Peyer's patch (tissue), 4 donors: ENCODE data around the gene ATXN1. TPM values are rescaled to one million over a fixed set of nuclear protein-coding genes. Genes with fewer than 3 reads are reported as not detected.

Source experiments
- DNase-seq, 3 donors: peaks; one replicate each; pipeline ENCODE4 v3.0.0-alpha.2; 2017 to 2019
- H3K27ac ChIP-seq, 4 donors: fragments of 200-600 bp; sonication (generic); one replicate each; pipeline ENCODE4 v1.5.1; 2016 to 2019
- H3K27me3 ChIP-seq, 2 donors: fragments of 200-600 bp; sonication (generic); one replicate each; pipeline ENCODE4 v1.5.1; 2019
- H3K36me3 ChIP-seq, 3 donors: fragments of 200-600 bp; sonication (generic); one replicate each; pipeline ENCODE4 v1.5.1; 2016 to 2019
- H3K4me1 ChIP-seq, 4 donors: fragments of 200-600 bp; sonication (generic); one replicate each; pipeline ENCODE4 v1.5.1; 2016 to 2019
- H3K4me3 ChIP-seq, 4 donors: fragments of 200-600 bp; sonication (generic); 1 replicate in 3 of 4; 2 replicates in 1 of 4; pipeline ENCODE4 v1.5.1; 2016 to 2019; ENCODE audit warnings: mild to moderate bottlenecking in 1 of 4
- H3K9me3 ChIP-seq, 4 donors: fragments of 200-600 bp; sonication (generic); one replicate each; pipeline ENCODE4 v1.5.1; 2016 to 2019; ENCODE audit warnings: mild to moderate bottlenecking in 1 of 4
- CTCF ChIP-seq, 6 experiments: fragments of 450-650 bp in 4 of 6; fragments of 200-600 bp in 2 of 6; sonication (generic) in 1 of 6; IDR thresholded peaks; one replicate each; pipeline ENCODE4 v1.5.1; 2017 to 2019; ENCODE audit warnings: antibody characterized with exemption in 6 of 6, mild to moderate bottlenecking in 3 of 6, moderate library complexity in 1 of 6
- POLR2A ChIP-seq, 2 donors: fragments of 450-650 bp; IDR thresholded peaks; one replicate each; pipeline ENCODE4 v1.5.1; 2017; ENCODE audit warnings: antibody characterized with exemption in 2 of 2, mild to moderate bottlenecking in 2 of 2, moderate library complexity in 2 of 2
- total RNA-seq, 4 donors: library from RNA; depleted of rRNA; stranded (reverse); fragments of >200 nt; gene quantifications; one replicate each; pipeline ENCODE4 v1.1.0, GENCODE V29; 2016

ATXN1 gene
- total RNA-seq, 4 donors from 2014 or later: 34.7 to 48.5 (median 43.1) TPM

- H3K4me3 ChIP-seq: no peak overlapping the region
- no peak for TF ChIP-seq POLR2A (IDR thresholded peaks at IDR 0.05)
- no peak for TF ChIP-seq CTCF (IDR thresholded peaks at IDR 0.05)
Observed at GRCh38 chr6:16684896-16685554, 76.2 kb downstream of the ATXN1 start.

GRCh38 chr6:16684195-16684689, 77.0 kb downstream of the ATXN1 start:
- Histone ChIP-seq H3K27ac (no peak overlapping the region), H3K27me3 (no peaks in the 10 kb centered on the region), H3K9me3 (no peaks in the 10 kb centered on the region), H3K4me3 (no peak overlapping the region), H3K4me1 (peaks cover 0 to 10% (median 4%) of the 10 kb centered on the region in 4 donors), H3K36me3 (no peaks in the 10 kb centered on the region)
- DNase-seq: no peak
- TF ChIP-seq CTCF (IDR thresholded peaks at IDR 0.05): no peak
- no peak for TF ChIP-seq POLR2A (IDR thresholded peaks at IDR 0.05)

More at GRCh38 chr6:16684896-16685554, 76.2 kb downstream of the ATXN1 start:
- Histone ChIP-seq H3K27me3 (no peaks in the 10 kb centered on the region), H3K9me3 (no peaks in the 10 kb centered on the region), H3K36me3 (no peaks in the 10 kb centered on the region), H3K27ac (no peak overlapping the region), H3K4me1 (peaks cover 0 to 12% (median 4%) of the 10 kb centered on the region in 4 donors)
- peak in 1 of 3 donors; percentile 23 for DNase-seq

- TF ChIP-seq POLR2A (IDR thresholded peaks at IDR 0.05) (no peak), CTCF (IDR thresholded peaks at IDR 0.05) (no peak)
- H3K27me3 ChIP-seq: no peaks in the 10 kb centered on the region
- no peak overlapping the region for H3K27ac ChIP-seq
- peak in 1 of 3 donors; percentile 54 for DNase-seq
- H3K4me3 ChIP-seq: no peak overlapping the region
- H3K4me1 ChIP-seq: peaks cover 0 to 10% (median 4%) of the 10 kb centered on the region in 4 donors
- no peaks in the 10 kb centered on the region for H3K36me3 ChIP-seq
- no peaks in the 10 kb centered on the region for H3K9me3 ChIP-seq
Observed at GRCh38 chr6:16683641-16684194, 77.5 kb downstream of the ATXN1 start.

- Histone ChIP-seq H3K27me3 (no peaks in the 10 kb centered on the region), H3K4me1 (peaks cover 0 to 10% (median 4%) of the 10 kb centered on the region in 4 donors), H3K36me3 (no peaks in the 10 kb centered on the region), H3K9me3 (no peaks in the 10 kb centered on the region), H3K27ac (no peak overlapping the region), H3K4me3 (no peak overlapping the region)
- TF ChIP-seq POLR2A (IDR thresholded peaks at IDR 0.05) (no peak), CTCF (IDR thresholded peaks at IDR 0.05) (no peak)
- no peak for DNase-seq
Observed at GRCh38 chr6:16681260-16681873, 79.9 kb downstream of the ATXN1 start.

- H3K36me3 ChIP-seq: no peaks in the 10 kb centered on the region
- DNase-seq: no peak
- no peaks in the 10 kb centered on the region for H3K9me3 ChIP-seq
- peaks cover 0 to 7% (median 3%) of the 10 kb centered on the region in 4 donors for H3K4me1 ChIP-seq
- H3K27ac ChIP-seq: no peak overlapping the region
- TF ChIP-seq POLR2A (IDR thresholded peaks at IDR 0.05): no peak
- TF ChIP-seq CTCF (IDR thresholded peaks at IDR 0.05): no peak
- H3K27me3 ChIP-seq: no peaks in the 10 kb centered on the region
- H3K4me3 ChIP-seq: no peak overlapping the region
Observed at GRCh38 chr6:16679050-16679449, 82.2 kb downstream of the ATXN1 start.
